Right lobe of liver (tissue), 4 donors: ENCODE results near the gene CYYR1.

Experiments
- CTCF ChIP-seq, 4 donors: fragments of 200-600 bp in 3 of 4; fragments of 450-650 bp in 1 of 4; IDR thresholded peaks; one replicate each; pipeline versions ENCODE4 v1.5.1 to v1.8.0; 2016 to 2022; ENCODE audit warnings: antibody characterized with exemption in 4 of 4, mild to moderate bottlenecking in 2 of 4
- POLR2A ChIP-seq: fragments of 450-650 bp; IDR thresholded peaks from one replicate; pipeline ENCODE4 v1.6.1; 2017; ENCODE audit warnings: antibody characterized with exemption, mild to moderate bottlenecking
- donor health status: DM: no; HTN: no; CAD: no.
- donor health status: DM: no; HTN: no; CAD: no.
- donor health status: DM: no; HTN: yes; CAD: no.

DNA sequence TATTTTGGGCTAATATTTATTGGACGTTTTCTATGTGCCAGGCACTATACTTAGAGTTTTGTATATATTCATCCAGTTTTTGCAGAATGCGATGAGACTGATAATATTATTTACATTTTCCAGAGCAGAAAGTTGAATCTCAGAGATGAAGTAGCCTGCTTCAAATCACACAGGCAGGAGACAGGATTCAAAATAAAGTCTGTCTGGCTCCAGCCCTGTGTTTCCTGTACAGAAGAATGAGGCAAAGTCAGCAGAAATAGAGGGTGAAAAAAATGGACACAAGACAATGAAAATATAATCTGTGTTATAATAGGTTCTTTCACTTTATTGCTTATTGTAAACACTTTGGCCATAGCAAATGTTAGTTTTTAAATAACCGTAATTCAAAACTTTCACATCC is 107.2 kb downstream of the CYYR1 start:
- TF ChIP-seq CTCF (IDR thresholded peaks at IDR 0.05) (no peak), POLR2A (no peak)
